ENCODE measurements around the gene JTB.

- TF ChIP-seq CTCF (IDR thresholded peaks at IDR 0.05; ENCODE audit: low read depth, low read length) (no peak), EZH2phosphoT487 (IDR thresholded peaks at IDR 0.05; ENCODE audit: low read depth) (no peak)
Observed at GRCh38 chr1:154006136-154006535, 28.7 kb upstream of the JTB start.
